Neural progenitor cell (in vitro differentiated cells): ENCODE results near the gene CXCL5. TPM values are rescaled to one million over a fixed set of nuclear protein-coding genes. Genes with fewer than 3 reads are reported as not detected.

Experiments used
- DNase-seq: peaks from one replicate; pipeline ENCODE4 v3.0.0-alpha.2; 2016; ENCODE audit warnings: low spot score
- H2AFZ ChIP-seq: fragments of 200-600 bp; sonication (generic); replicated peaks from 2 replicates; pipeline ENCODE4 v1.6.1; 2016; ENCODE audit warnings: antibody characterized with exemption
- H3F3A ChIP-seq: fragments of 200-600 bp; sonication (generic); 2 replicates; pipeline ENCODE4 v1.6.1; 2016; ENCODE audit warnings: antibody characterized with exemption, low read depth
- H3K27ac ChIP-seq: fragments of 200-600 bp; sonication (generic); 2 replicates; pipeline ENCODE4 v1.5.1; 2016; ENCODE audit warnings: mild to moderate bottlenecking
- H3K27me3 ChIP-seq: fragments of 200-600 bp; sonication (generic); 2 replicates; pipeline ENCODE4 v1.6.1; 2016; ENCODE audit warnings: mild to moderate bottlenecking, moderate library complexity
- H3K36me3 ChIP-seq: fragments of 200-600 bp; sonication (generic); 2 replicates; pipeline ENCODE4 v1.5.1; 2016
- H3K4me1 ChIP-seq: fragments of 200-600 bp; sonication (generic); 2 replicates; pipeline ENCODE4 v1.6.1; 2016; ENCODE audit warnings: mixed run types
- H3K4me2 ChIP-seq: fragments of 200-600 bp; sonication (generic); 2 replicates; pipeline ENCODE4 v1.6.1; 2016
- H3K4me3 ChIP-seq: fragments of 200-600 bp; sonication (generic); 2 replicates; pipeline ENCODE4 v1.5.1; 2016
- H3K79me2 ChIP-seq: fragments of 200-600 bp; sonication (generic); 2 replicates; pipeline ENCODE4 v1.6.1; 2016; ENCODE audit warnings: low read depth
- H3K9ac ChIP-seq: fragments of 200-600 bp; sonication (generic); 2 replicates; pipeline ENCODE4 v1.6.1; 2016
- H3K9me3 ChIP-seq: fragments of 200-600 bp; sonication (generic); 2 replicates; pipeline ENCODE4 v1.5.1; 2016; ENCODE audit warnings: low read depth
- H4K20me1 ChIP-seq: fragments of 200-600 bp; sonication (generic); 2 replicates; pipeline ENCODE4 v1.6.1; 2016; ENCODE audit warnings: low read depth
- H3K27ac Mint-ChIP-seq: 3 replicates; pipeline ENCODE4 v1.8.0; 2021; ENCODE audit warnings: mixed read lengths
- H3K27me3 Mint-ChIP-seq: 2 replicates; pipeline ENCODE4 v1.8.0; 2022; ENCODE audit warnings: low read depth, mild to moderate bottlenecking, inconsistent platforms, moderate library complexity, mixed read lengths; ENCODE audit not compliant: insufficient read depth
- H3K36me3 Mint-ChIP-seq: 3 replicates; pipeline ENCODE4 v1.8.0; 2021; ENCODE audit warnings: mixed read lengths
- H3K4me1 Mint-ChIP-seq: 3 replicates; pipeline ENCODE4 v1.8.0; 2021; ENCODE audit warnings: mixed read lengths
- H3K4me3 Mint-ChIP-seq: 3 replicates; pipeline ENCODE4 v1.8.0; 2021; ENCODE audit warnings: mild to moderate bottlenecking, moderate library complexity, mixed read lengths
- H3K9me3 Mint-ChIP-seq: 3 replicates; pipeline ENCODE4 v1.8.0; 2020; ENCODE audit warnings: mixed read lengths
- CTCF ChIP-seq: fragments of 200-600 bp; sonication (generic); IDR thresholded peaks from 2 replicates; pipeline ENCODE4 v1.5.1; 2017; ENCODE audit warnings: antibody characterized with exemption, mild to moderate bottlenecking
- EZH2 ChIP-seq: fragments of 200-600 bp; sonication (generic); IDR thresholded peaks from 2 replicates; pipeline ENCODE4 v1.6.1; 2017; ENCODE audit warnings: antibody characterized with exemption, mild to moderate bottlenecking, moderate library complexity
- EZH2phosphoT487 ChIP-seq: fragments of 200-600 bp; sonication (generic); IDR thresholded peaks from 2 replicates; pipeline ENCODE4 v1.6.1; 2017; ENCODE audit warnings: antibody characterized with exemption
- total RNA-seq: library from RNA; depleted of rRNA; stranded (reverse); fragments of >200 nt; gene quantifications from 2 replicates; pipeline ENCODE4 v1.2.3, GENCODE V29; 2015; ENCODE audit warnings: low replicate concordance

Gene CXCL5
- total RNA-seq, 1 donor from 2014 or later: 0.15 TPM

- no peak overlapping the region for H3K27ac ChIP-seq
- no peak overlapping the region for H3K4me3 ChIP-seq
- H3K4me2 ChIP-seq: no peak overlapping the region
- H4K20me1 ChIP-seq: no peaks in the 10 kb centered on the region
- no peaks in the 10 kb centered on the region for H3K36me3 ChIP-seq
- DNase-seq: no peak
- H3K4me1 ChIP-seq: no peaks in the 10 kb centered on the region
- H3K9me3 ChIP-seq: no peaks in the 10 kb centered on the region
- no peaks in the 10 kb centered on the region for H3K9me3 Mint-ChIP-seq
- peaks cover 6% of the 10 kb centered on the region for H3K27me3 ChIP-seq
- H3K27ac Mint-ChIP-seq: no peak overlapping the region
- no peaks in the 10 kb centered on the region for H3K36me3 Mint-ChIP-seq
- no peak overlapping the region for H3K4me3 Mint-ChIP-seq
- H3K9ac ChIP-seq: no peak overlapping the region
- no peaks in the 10 kb centered on the region for H3K79me2 ChIP-seq
- H3K27me3 Mint-ChIP-seq: peaks cover 3% of the 10 kb centered on the region
- H3F3A ChIP-seq: no peaks in the 10 kb centered on the region
- no peaks in the 10 kb centered on the region for H3K4me1 Mint-ChIP-seq
- no peak overlapping the region for H2AFZ ChIP-seq
- TF ChIP-seq EZH2phosphoT487: no peak
Observed at GRCh38 chr4:73992050-73992449, 6.4 kb downstream of the CXCL5 start.

- Mint-ChIP-seq H3K4me3 (no peak overlapping the region), H3K9me3 (no peaks in the 10 kb centered on the region), H3K4me1 (no peaks in the 10 kb centered on the region), H3K36me3 (no peaks in the 10 kb centered on the region), H3K27me3 (peaks cover 3% of the 10 kb centered on the region), H3K27ac (no peak overlapping the region)
- Histone ChIP-seq H3K27ac (no peak overlapping the region), H3K4me3 (no peak overlapping the region), H3K4me2 (no peak overlapping the region), H3F3A (no peaks in the 10 kb centered on the region), H3K9ac (no peak overlapping the region), H3K27me3 (peaks cover 3% of the 10 kb centered on the region), H3K36me3 (no peaks in the 10 kb centered on the region), H3K79me2 (no peaks in the 10 kb centered on the region), H3K9me3 (no peaks in the 10 kb centered on the region), H4K20me1 (no peaks in the 10 kb centered on the region), H3K4me1 (no peaks in the 10 kb centered on the region), H2AFZ (no peak overlapping the region)
- DNase-seq: no peak
- TF ChIP-seq EZH2 (no peak), CTCF (no peak), EZH2phosphoT487 (no peak)
Observed at GRCh38 chr4:73991742-73992000, 6.8 kb downstream of the CXCL5 start.

GRCh38 chr4:73990988-73991741 lies 7.3 kb downstream of the CXCL5 start:
- no peaks in the 10 kb centered on the region for H3K4me1 Mint-ChIP-seq
- no peaks in the 10 kb centered on the region for H3K9me3 Mint-ChIP-seq
- TF ChIP-seq CTCF: no peak
- TF ChIP-seq EZH2: no peak
- TF ChIP-seq EZH2phosphoT487: no peak

GRCh38 chr4:73989928-73990327 lies 8.5 kb downstream of the CXCL5 start:
- Histone ChIP-seq H2AFZ (no peak overlapping the region), H3K79me2 (no peaks in the 10 kb centered on the region), H3K27me3 (no peaks in the 10 kb centered on the region), H3K9ac (no peak overlapping the region), H3K4me1 (no peaks in the 10 kb centered on the region), H3K27ac (no peak overlapping the region), H4K20me1 (no peaks in the 10 kb centered on the region), H3K4me3 (no peak overlapping the region), H3K9me3 (no peaks in the 10 kb centered on the region), H3F3A (no peaks in the 10 kb centered on the region), H3K36me3 (no peaks in the 10 kb centered on the region), H3K4me2 (no peak overlapping the region)
- Mint-ChIP-seq H3K27me3 (peaks cover 3% of the 10 kb centered on the region), H3K27ac (no peak overlapping the region), H3K4me3 (no peak overlapping the region), H3K9me3 (no peaks in the 10 kb centered on the region), H3K36me3 (no peaks in the 10 kb centered on the region), H3K4me1 (no peaks in the 10 kb centered on the region)
- no peak for TF ChIP-seq CTCF
- no peak for DNase-seq

More at GRCh38 chr4:73990988-73991741, 7.3 kb downstream of the CXCL5 start:
- Mint-ChIP-seq H3K27me3 (peaks cover 3% of the 10 kb centered on the region), H3K27ac (no peak overlapping the region), H3K4me3 (no peak overlapping the region), H3K36me3 (no peaks in the 10 kb centered on the region)
- H4K20me1 ChIP-seq: no peaks in the 10 kb centered on the region
- no peak overlapping the region for H2AFZ ChIP-seq
- no peak for DNase-seq
- no peaks in the 10 kb centered on the region for H3K4me1 ChIP-seq
- no peak overlapping the region for H3K9ac ChIP-seq
- no peaks in the 10 kb centered on the region for H3K27me3 ChIP-seq
- no peak overlapping the region for H3K4me3 ChIP-seq
- H3K9me3 ChIP-seq: no peaks in the 10 kb centered on the region
- no peaks in the 10 kb centered on the region for H3F3A ChIP-seq
- no peaks in the 10 kb centered on the region for H3K36me3 ChIP-seq
- H3K27ac ChIP-seq: no peak overlapping the region
- H3K79me2 ChIP-seq: no peaks in the 10 kb centered on the region
- H3K4me2 ChIP-seq: no peak overlapping the region
